MM.1S (cell line): ENCODE measurements around the gene PCDHGB5.

Source experiments
- CTCF ChIP-seq: fragments of 300-600 bp; sonication (generic); IDR thresholded peaks from 2 replicates; pipeline ENCODE4 v1.5.1; 2016; ENCODE audit warnings: antibody characterized with exemption, low read length, mixed read lengths
- EZH2 ChIP-seq: fragments of 300-600 bp; sonication (generic); optimal IDR thresholded peaks from 2 replicates; pipeline ENCODE3; 2017; ENCODE audit warnings: low read depth, mild to moderate bottlenecking, antibody characterized with exemption, low read length, mixed read lengths
- EZH2phosphoT487 ChIP-seq: fragments of 300-600 bp; sonication (generic); IDR thresholded peaks from 2 replicates; pipeline ENCODE4 v1.6.1; 2018; ENCODE audit warnings: antibody characterized with exemption, low read length

- TF ChIP-seq EZH2phosphoT487 (no peak), CTCF (no peak), EZH2 (no peak)
Observed at GRCh38 chr5:141355641-141356040, 42.1 kb upstream of the PCDHGB5 start.
